GM18519 (cell line): Measurements from ENCODE around the gene OR9I1.

Experiments
- ATAC-seq: cut with Tn5 transposase; IDR thresholded peaks from one replicate; pipeline ENCODE4 v1.9.1; 2021; ENCODE audit warnings: mild to moderate bottlenecking, moderate library complexity; ENCODE audit not compliant: unreplicated experiment, low FRiP score

OR9I1 gene

GRCh38 chr11:58125469-58125868 lies at the start of gene OR9I1:
OR9I1 (minus strand) TSS chr11:58125530; CDS start chr11:58119444, 6,086 bp downstream.
- no peak for ATAC-seq

- ATAC-seq: no peak
Measured at GRCh38 chr11:58165504-58166106, 40.3 kb upstream of the OR9I1 start.

GRCh38 chr11:58164990-58165389 lies 39.7 kb upstream of the OR9I1 start:
- no peak for ATAC-seq

GRCh38 chr11:58164389-58164788 lies 39.1 kb upstream of the OR9I1 start:
- ATAC-seq: no peak

GRCh38 chr11:58152781-58153180 lies 27.5 kb upstream of the OR9I1 start:
- ATAC-seq: no peak

- no peak for ATAC-seq
Measured at GRCh38 chr11:58142761-58143160, 17.4 kb upstream of the OR9I1 start.

GRCh38 chr11:58135171-58135570 lies 9.8 kb upstream of the OR9I1 start:
- no peak for ATAC-seq

GRCh38 chr11:58134151-58134550 lies 8.8 kb upstream of the OR9I1 start:
- ATAC-seq: no peak

GRCh38 chr11:58133309-58134076 lies 8.2 kb upstream of the OR9I1 start:
- ATAC-seq: no peak

- no peak for ATAC-seq
Measured at GRCh38 chr11:58127350-58127749, 2.0 kb upstream of the OR9I1 start.

GRCh38 chr11:58121096-58121495 lies 4.2 kb downstream of the OR9I1 start:
- ATAC-seq: no peak

GRCh38 chr11:58097437-58097836 lies 27.9 kb downstream of the OR9I1 start:
- no peak for ATAC-seq

- ATAC-seq: no peak
Measured at GRCh38 chr11:58086528-58086927, 38.8 kb downstream of the OR9I1 start.

GRCh38 chr11:58075781-58076180 lies 49.5 kb downstream of the OR9I1 start:
- no peak for ATAC-seq

- no peak for ATAC-seq
Measured at GRCh38 chr11:58070585-58070984, 54.7 kb downstream of the OR9I1 start.

GRCh38 chr11:58068655-58069054 lies 56.7 kb downstream of the OR9I1 start:
- ATAC-seq: no peak

- no peak for ATAC-seq
Measured at GRCh38 chr11:58067685-58068084, 57.6 kb downstream of the OR9I1 start.
